GM19099 (cell line): ENCODE measurements around the gene TFF3.

ENCODE experiments used
- POLR2A ChIP-seq: IDR thresholded peaks from 3 replicates; pipeline ENCODE4 v1.6.1; 2011; ENCODE audit warnings: low read depth; ENCODE audit not compliant: insufficient read length; ENCODE audit errors: extremely low read depth

TFF3 gene

DNA sequence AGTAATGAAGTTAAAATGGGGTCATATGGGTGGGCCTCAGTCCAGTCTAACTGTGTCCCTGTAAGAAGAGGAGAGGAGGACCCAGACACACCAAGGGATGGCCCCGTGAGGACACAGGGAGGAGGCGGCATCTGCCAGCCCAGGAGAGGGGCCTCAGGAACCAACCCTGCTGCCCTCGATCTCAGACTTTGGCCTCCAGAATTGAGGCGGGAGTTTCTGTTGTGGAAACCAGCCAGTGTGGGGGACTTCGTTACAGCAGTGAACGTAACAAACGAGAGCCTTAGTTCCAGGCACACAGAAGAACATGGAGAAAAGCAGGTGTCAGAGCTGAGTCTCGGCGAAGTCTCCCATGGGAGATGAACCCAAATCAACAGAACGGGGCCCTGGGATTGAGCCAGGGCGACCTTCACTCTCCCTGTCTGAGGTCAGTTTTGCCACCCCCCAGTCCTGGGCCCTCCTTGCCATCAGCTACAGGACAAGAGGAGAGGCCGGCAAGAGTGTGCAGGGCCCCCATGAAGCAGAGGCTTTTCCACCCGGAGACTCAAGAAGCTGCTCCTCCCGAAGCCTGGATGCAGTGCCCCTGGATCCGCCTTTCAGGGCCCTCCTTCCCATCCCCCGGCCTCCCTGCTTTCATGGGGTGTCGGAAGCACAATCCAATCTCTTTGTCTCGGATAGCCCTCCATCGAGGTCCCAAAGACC lies 36.6 kb downstream of the TFF3 start:
- TF ChIP-seq POLR2A: no peak

GRCh38 chr21:42277593-42277992 lies 37.6 kb downstream of the TFF3 start:
- no peak for TF ChIP-seq POLR2A

- no peak for TF ChIP-seq POLR2A
These were observed 38.6 kb downstream of the TFF3 start for GRCh38 chr21:42276526-42277154.

- no peak for TF ChIP-seq POLR2A
These were observed 39.1 kb downstream of the TFF3 start for GRCh38 chr21:42276076-42276475.

GRCh38 chr21:42272984-42273600 lies 42.1 kb downstream of the TFF3 start:
- TF ChIP-seq POLR2A: no peak

- no peak for TF ChIP-seq POLR2A
These were observed 42.9 kb downstream of the TFF3 start for GRCh38 chr21:42272109-42272962.

GRCh38 chr21:42271065-42271464 lies 44.1 kb downstream of the TFF3 start:
- no peak for TF ChIP-seq POLR2A

- no peak for TF ChIP-seq POLR2A
These were observed 45.8 kb downstream of the TFF3 start for GRCh38 chr21:42269386-42269785.

DNA sequence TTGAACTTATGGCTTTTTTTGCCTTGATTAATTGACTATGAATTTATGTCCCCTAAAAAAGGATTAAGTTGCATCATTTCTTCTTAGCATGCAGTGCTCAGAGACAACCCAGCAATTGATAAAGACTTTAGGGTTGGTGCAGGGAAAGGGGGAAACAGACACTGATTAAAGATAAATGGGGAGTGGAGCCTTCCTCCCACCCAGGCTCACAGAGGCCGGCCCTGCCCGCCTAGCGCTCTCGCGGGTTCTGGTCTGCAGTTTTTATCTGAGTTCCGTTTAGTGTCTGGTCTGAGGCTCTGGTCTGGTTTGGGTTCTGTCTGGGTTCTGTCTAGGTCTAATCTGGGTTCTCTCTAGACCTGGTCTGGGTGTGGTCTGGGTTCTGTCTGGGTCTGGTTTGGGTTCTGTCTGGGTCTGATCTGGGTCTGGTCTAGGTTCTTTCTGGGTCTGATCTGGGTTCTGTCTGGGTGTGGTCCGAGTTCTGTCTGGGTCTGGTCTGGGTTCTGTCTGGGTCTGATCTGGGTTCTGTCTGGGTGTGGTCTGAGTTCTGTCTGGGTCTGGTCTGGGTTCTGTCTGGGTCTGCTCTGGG lies 48.1 kb downstream of the TFF3 start:
- no peak for TF ChIP-seq POLR2A

GRCh38 chr21:42265231-42265812 lies 49.9 kb downstream of the TFF3 start:
- TF ChIP-seq POLR2A: no peak

GRCh38 chr21:42264245-42265195 lies 50.7 kb downstream of the TFF3 start:
- TF ChIP-seq POLR2A: no peak

DNA sequence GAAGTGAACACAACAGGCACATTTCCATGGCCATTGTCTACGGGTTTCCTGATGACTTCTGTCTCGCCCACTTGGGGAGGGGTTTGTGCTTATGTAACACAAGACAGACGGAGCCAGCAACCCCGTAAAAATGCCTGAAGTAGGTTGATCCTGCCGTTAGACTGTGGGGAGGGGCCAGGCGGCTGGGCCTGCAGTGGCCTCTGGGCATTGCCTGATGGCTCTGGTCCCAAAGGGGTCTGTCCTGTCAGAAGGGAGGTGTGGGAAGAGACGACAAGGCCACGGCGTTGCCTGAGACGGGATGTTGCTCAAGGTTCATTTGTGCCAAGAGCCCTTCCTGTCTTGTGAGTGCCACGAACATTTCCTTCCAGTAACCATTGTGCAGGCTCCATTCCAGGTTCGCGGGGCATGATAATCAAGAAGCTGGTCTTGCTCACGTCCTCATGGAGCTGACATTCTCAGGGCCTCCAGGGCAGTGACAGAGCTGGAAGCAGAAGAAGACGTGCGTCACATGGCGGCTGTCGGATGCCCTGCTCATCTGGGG lies 51.5 kb downstream of the TFF3 start:
- TF ChIP-seq POLR2A: no peak

GRCh38 chr21:42262831-42263231 lies 52.4 kb downstream of the TFF3 start:
- no peak for TF ChIP-seq POLR2A
